Stomach smooth muscle (tissue), 2 donors: ENCODE measurements around the gene ZNF714.

Source experiments
- H3K27ac ChIP-seq: one replicate; pipeline ENCODE4 v1.7.0; 2013; ENCODE audit warnings: mild to moderate bottlenecking, low read length, inconsistent platforms
- H3K27me3 ChIP-seq, 2 donors: one replicate each; pipeline ENCODE4 v1.7.0; 2013; ENCODE audit warnings: low read length in 2 of 2; ENCODE audit not compliant: insufficient read depth in 2 of 2, control insufficient read depth in 1 of 2
- H3K36me3 ChIP-seq, 2 donors: one replicate each; pipeline ENCODE4 v1.7.0; 2013; ENCODE audit warnings: low read length in 2 of 2; ENCODE audit not compliant: control insufficient read depth in 2 of 2, insufficient read depth in 2 of 2
- H3K4me1 ChIP-seq: one replicate; pipeline ENCODE4 v1.7.0; 2013; ENCODE audit warnings: low read length; ENCODE audit not compliant: control insufficient read depth, insufficient read depth
- H3K4me3 ChIP-seq, 2 donors: one replicate each; pipeline ENCODE4 v1.7.0; 2013; ENCODE audit warnings: low read length in 2 of 2
- H3K9ac ChIP-seq, 2 donors: one replicate each; pipeline ENCODE4 v1.7.0; 2013; ENCODE audit warnings: low read length in 2 of 2, mild to moderate bottlenecking in 1 of 2
- H3K9me3 ChIP-seq, 2 donors: one replicate each; pipeline ENCODE4 v1.7.0; 2013; ENCODE audit warnings: low read length in 2 of 2; ENCODE audit not compliant: control insufficient read depth in 2 of 2
- donor health status: healthy.
- donor health status: Pancreatic carcinoma.

The ZNF714 gene

DNA sequence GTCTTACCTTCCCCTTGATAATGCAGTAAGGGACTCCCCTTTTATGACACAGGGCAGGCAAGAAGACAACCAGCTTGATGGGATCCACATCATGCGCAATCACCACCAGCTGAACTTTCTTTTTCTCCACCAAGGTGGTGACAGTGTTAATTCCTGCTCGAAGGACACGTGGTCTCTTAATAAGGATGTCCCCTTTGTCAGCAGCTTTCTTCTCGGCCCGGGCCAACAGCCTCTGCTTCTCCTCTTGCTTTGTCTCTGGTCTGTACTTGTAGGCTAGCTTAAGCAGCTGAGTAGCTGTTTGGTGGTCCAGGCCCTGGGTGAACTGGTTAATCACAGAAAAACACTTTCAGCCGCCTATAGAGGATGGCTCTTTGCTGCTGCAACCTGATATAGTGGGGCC is 67.9 kb downstream of the ZNF714 start:
- peaks cover 0 to 17% of the 10 kb centered on the region in 2 donors for H3K36me3 ChIP-seq
- no peaks in the 10 kb centered on the region for H3K27me3 ChIP-seq
- H3K27ac ChIP-seq = no peak overlapping the region
- H3K9ac ChIP-seq = no peak overlapping the region
- no peaks in the 10 kb centered on the region for H3K9me3 ChIP-seq
- no peak overlapping the region for H3K4me3 ChIP-seq
- peaks cover 6% of the 10 kb centered on the region for H3K4me1 ChIP-seq

DNA sequence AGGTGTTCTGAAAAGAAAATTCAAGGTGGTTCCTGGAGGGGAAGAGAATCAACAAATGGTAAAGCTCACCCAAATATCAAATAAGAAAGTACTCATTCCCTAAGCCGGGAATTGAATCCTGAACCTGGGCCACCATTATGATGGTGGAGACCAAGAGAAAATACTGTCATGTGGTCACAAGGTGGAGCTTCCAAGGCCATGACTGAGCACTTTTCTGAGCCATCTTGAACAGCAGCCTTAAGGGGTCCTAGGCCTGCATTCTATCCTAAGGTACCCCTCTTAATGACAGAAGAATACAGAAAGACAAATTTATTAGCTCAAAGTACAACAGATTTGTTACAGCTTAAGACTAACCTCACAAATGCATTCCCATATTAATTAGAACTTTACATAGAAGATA is 69.5 kb downstream of the ZNF714 start:
- no peak overlapping the region for H3K4me3 ChIP-seq
- no peak overlapping the region for H3K9ac ChIP-seq
- no peaks in the 10 kb centered on the region for H3K9me3 ChIP-seq
- peaks cover 0 to 15% of the 10 kb centered on the region in 2 donors for H3K36me3 ChIP-seq
- H3K27me3 ChIP-seq = no peaks in the 10 kb centered on the region
- peaks cover 6% of the 10 kb centered on the region for H3K4me1 ChIP-seq
- H3K27ac ChIP-seq = no peak overlapping the region

DNA sequence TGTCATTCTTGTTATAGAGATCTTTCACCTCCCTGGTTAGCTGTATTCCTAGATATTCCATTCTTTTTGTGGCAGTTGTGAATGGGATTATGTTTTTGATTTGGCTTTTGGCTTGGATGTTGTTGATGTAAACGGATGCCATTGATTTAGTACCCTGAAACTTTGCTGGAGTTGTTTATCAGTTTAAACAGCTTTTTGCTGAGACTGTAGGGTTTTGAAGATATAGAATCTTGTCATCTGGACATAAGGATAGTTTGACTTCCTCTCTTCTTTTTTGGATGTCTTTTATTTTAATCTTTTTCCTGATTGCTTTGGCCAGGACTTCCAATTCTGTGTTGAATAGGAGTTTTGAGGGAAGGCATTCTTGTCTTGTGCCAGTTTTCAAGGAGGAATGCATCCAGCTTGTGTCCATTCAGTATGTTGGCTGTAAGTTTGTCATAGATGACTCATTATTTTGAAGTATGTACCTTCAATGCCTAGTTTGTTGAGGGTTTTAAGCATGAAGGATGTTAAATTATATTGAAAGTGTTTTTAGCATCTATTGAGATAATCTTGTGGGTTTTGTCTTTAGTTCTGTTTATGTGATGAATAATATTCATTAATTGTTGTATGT is 76.6 kb downstream of the ZNF714 start:
- no peak overlapping the region for H3K9ac ChIP-seq
- H3K4me1 ChIP-seq = no peaks in the 10 kb centered on the region
- no peaks in the 10 kb centered on the region for H3K9me3 ChIP-seq
- no peak overlapping the region for H3K27ac ChIP-seq
- H3K27me3 ChIP-seq = no peaks in the 10 kb centered on the region
- no peak overlapping the region for H3K4me3 ChIP-seq
- no peaks in the 10 kb centered on the region for H3K36me3 ChIP-seq

- no peak overlapping the region for H3K27ac ChIP-seq
- no peak overlapping the region for H3K4me3 ChIP-seq
- H3K4me1 ChIP-seq = no peaks in the 10 kb centered on the region
- H3K9ac ChIP-seq = no peak overlapping the region
- H3K9me3 ChIP-seq = no peaks in the 10 kb centered on the region
- peaks cover 0 to 3% of the 10 kb centered on the region in 2 donors for H3K36me3 ChIP-seq
- H3K27me3 ChIP-seq = no peaks in the 10 kb centered on the region
Measured at GRCh38 chr19:21164541-21164940, 82.5 kb downstream of the ZNF714 start.

- Histone ChIP-seq H3K27me3 (no peaks in the 10 kb centered on the region), H3K4me3 (no peak overlapping the region), H3K9ac (no peak overlapping the region), H3K4me1 (no peaks in the 10 kb centered on the region), H3K9me3 (no peaks in the 10 kb centered on the region), H3K36me3 (peaks cover 0 to 3% of the 10 kb centered on the region in 2 donors), H3K27ac (no peak overlapping the region)
Measured at GRCh38 chr19:21166436-21166835, 84.4 kb downstream of the ZNF714 start.
